T-helper 2 cell treated with Interferon-gamma antibody and Interleukin-4, amounts not matched to agents 100 ng/mL and 5 ng/mL, for 36 hours (primary cell): ENCODE results near the gene PITPNB. TPM values are rescaled to one million over a fixed set of nuclear protein-coding genes. Genes with fewer than 3 reads are reported as not detected.

ENCODE experiments used
- intact Hi-C: fragments of 100-400 bp; cut with micrococcal nuclease; formaldehyde crosslinking; loops from one replicate; pipeline ENCODE4 v1.15.1; 2023
- total RNA-seq: library from RNA; stranded (reverse); gene quantifications from 2 replicates; pipeline ENCODE4 v1.2.3, GENCODE V29; 2022

PITPNB gene
- total RNA-seq, 1 donor from 2014 or later = 103 TPM

DNA sequence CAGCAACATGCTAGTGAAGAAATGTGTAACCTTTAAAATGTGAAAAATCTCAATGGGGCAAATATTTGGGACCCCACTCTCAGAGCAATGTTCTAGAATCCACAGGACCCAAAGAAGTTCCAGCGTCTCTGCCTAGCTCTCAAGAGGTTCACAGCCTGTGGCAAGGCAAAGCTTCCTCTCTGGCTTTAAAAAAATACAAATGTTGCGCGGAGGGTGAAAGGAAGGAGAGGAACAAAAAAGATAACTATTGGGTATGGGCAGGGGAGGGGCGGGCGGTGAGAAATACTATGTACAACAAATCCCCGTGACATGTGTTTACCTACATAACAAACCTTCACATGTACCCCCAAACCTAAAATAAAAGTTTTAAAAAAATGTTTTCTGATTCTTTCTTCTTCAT lies 53.6 kb downstream of the PITPNB start:
- intact Hi-C loops = no loop called here

DNA sequence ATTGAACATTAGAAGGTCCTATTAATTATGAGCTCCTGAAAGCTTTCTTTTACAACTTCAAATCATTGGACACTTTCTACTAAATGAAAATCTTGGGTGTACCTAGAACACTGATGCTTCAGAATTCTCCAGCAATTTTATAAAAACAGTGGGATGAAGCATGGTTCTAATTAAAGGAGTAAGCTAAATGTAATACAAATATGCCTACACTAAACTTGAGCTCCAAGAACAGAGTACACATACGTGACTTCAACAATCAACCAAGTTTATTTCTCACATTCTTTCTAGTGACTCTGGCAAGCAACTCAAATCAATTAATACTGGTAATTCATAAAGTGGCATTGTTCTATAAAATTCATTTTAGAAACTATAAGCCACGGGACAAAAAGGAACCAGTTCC lies 55.5 kb downstream of the PITPNB start:
- intact Hi-C loops = no loop called here

DNA sequence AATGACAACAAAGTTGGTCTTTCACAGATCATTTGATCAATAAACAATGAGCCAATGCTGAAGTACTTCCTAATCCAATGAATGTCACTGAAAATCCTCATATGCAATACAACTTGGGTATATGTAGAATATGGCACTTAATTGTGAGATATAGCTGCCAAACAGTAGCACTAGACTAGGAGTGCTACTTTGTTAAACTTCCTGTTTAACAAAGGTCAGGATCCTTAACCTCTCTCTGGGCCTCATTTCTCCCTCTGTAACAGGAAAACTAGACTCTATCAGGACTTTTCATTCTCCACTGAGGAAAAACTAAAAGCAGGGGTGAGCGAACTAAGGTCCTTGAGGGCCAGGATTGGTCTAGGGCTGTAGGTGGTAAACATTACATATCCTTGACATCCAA lies 56.1 kb downstream of the PITPNB start:
- intact Hi-C loops = no loop called here

DNA sequence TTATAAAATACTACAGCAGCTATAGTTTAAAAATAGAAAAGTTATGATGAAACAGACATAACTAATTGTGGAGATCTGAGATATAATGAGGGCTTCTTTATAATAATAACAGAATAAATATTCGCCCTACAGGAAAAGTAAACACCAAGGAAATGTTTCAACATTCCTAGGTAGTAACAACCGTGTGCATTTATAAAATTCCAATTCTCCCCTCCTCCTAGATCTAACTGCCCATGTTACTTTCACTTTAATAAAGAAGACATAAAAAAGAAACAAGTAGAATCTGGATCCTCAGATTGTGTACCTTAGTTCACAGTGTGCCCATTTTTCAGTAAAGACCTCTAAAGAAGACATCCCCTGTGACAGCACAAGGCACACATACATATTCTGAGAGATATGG lies 59.7 kb downstream of the PITPNB start:
- intact Hi-C loops = no loop called here

DNA sequence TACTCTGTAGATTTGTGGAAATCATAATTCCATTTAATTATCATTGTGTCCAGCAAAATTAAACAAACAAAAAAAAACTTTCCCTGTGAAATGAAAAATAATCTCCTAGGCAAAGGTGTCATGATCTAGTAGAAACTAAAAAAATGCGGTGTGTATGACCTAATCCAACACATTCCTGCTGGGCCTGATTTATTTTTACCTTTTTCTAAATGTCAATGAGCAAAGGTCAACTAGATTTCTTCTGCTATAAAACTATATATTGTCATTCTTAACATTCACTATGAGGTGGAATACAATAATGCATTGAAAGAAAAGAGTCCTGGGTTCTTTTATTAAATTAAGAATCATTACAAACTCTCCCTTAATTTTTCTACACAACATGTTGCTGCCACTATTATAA lies 60.4 kb downstream of the PITPNB start:
- intact Hi-C loops = no loop called here

DNA sequence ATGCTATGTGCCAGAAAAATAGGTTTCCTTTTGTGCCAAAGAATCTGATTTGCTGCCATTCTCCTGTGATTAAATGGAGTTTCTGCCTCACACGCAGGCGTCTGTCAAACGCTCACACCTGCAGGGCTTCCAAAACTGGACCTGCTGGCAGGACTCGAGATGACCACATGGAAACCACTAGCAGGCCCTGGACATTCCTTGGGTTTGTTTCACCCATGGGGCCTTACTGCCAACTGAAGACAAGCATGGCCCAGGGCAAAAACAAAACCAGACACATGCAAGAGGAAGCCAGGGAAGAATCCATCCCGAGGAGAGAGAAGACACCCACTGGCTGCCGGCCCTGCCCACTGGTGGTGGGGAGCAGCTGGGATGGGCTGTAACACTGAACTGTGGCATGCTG lies 61.6 kb downstream of the PITPNB start:
- intact Hi-C loops = no loop called here

DNA sequence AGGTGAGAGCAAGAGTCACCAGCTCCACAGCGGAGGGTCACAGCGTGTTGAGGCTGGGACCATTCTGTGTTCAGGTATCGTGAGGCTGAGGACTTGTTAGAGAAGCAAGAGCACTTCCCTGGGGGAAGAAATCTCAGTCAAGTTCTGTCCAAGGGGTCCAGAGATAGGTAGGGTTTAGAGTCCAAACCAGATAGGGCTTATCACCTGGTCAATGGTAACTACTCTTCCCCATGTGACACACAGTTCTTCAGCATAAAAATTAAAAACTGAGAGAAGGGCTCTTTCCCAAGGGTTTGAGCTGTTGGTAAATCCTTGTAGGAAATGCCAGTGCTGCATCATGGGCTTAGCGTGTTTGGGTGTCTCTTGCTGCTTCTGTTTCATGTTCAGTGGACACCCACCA lies 62.7 kb downstream of the PITPNB start:
- intact Hi-C loops = no loop called here

DNA sequence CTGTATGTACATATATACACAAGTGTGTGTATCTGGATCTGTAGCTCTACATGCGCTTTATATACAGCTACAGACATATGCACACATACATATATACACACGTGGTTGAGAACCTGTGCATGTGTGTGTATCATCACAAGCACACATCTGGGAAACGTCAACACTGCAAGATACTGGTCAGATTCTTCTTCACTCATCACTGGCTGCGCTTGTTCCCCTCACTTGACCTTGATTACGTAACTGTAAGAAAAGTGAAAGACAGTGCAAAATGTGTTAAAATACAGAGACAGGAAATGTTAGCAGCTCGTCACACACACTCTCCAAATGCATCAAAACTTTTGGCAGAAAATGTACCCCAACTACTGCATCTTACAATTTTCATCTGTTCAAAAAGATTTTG lies 65.6 kb downstream of the PITPNB start:
- intact Hi-C loops = no loop called here

DNA sequence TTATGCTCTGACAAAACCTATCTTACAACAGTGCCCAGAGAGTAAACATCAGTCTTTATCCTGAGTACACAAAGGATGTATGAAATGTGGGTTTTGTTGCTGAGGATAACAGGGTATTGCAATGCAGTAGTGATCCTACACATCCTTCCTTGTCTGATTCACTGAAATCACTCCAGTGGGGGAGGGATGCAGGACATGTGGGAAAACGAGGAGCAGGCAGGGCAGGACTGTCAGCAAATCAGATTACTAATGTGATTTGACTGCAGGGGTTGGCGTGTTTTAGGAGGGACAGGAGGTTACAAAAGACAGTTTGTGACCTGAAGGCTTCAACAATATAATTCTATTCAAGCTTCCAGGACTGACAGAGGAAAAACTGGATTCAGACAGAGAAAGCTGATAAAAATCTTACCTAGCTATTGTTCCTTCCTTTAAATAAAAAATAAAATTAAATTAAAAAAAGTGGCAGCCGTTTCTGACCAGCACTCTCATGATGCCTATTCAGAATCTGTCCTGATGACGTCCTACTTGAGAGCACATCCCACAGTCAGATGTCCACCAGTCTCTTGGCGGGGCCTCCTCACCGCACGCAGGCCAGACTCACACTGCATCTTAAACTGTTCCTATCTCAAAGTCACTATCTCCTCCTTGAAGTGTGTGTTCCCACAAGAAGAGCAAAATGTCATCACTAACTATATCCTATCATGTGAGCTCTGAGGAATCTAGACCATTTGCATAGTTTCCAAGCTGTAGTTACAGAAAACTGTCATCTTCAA lies 66.9 kb downstream of the PITPNB start:
- intact Hi-C loops = no loop called here

DNA sequence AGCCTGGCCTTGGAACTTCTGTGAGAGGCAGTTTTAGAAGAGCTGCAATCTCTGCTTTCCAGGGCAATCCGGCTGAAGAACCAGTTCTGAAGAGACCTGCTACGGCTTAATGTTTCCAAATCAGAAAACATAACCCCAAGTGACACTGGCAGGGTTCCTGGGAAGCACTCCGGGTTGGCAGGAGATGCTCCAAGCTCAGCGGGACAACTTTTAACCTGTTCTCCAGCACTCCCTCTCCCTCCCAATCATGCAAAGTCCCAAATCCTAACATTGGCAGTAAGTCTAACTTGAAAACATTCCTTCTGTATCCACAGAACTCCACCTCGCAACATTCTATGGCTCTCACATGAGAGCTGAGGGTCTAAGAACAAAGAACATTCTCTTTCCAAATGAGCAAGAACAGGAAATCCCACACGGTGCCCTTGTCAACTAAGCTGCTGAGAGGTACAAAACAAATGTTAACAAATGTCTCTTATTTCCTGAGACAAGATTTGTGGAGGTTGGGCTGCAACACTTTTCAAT lies 69.0 kb downstream of the PITPNB start:
- intact Hi-C loops = no loop called here

DNA sequence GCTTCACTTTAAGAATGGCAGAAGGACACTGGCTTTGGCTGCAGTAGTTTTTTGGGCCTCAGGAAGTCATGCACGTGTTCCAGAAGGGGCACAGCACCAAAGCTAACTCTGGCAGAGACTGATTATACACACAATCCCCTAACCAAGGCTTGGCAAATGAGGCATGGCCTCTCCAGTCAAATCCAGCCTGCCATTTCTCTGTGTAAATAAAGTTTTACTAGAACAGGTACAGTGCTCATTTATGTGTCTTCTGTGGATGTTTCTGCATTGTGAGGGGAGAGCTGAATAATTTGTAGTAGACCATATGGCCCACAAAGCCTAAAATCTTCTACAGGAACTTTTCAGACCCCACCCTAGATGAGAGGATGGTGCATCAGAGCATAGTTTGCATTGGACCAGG lies 71.1 kb downstream of the PITPNB start:
- intact Hi-C loops = no loop called here

DNA sequence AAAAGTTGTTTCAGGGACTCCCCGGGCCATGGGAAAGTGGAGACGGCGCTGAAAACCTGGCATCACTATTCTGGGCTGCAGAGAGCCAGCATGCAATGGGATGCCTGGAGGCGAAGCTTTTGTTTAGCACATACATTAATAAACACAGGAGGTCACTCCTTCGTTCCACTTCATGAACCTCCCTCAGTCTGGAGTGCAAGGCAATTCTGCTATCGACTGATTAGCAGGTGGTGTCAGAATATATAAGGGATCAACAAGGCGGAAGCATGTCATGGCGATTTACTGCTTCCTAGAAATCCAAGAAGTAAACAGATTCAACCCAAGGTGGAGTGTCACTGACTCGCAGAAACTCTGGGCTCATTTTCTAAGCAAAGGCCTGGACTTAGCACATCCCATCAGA lies 72.1 kb downstream of the PITPNB start:
- intact Hi-C loops = no loop called here

DNA sequence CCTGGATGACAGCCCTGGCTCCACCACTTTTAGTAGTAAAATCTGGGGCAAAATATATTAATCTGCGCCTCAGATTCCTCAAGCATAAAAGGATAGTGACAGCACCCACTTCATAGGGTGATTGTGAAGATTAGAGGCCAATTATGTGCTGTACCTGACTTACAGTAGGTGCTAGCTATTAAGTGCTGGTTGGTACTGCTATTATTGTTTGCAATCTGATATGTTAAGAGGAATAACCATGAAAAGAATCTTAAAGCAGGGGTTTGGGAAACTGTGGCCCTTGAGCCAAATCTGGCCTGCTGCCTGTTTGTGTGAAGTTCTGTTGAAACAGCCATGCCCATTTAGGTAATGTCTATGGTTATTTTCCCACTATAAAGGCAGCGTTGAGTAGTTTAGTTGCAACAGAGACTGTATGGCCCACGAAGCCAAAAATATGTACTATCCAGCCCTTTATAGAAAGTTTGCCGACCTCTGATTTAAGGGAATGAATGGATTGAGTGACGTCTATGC lies 72.8 kb downstream of the PITPNB start:
- intact Hi-C loops = no loop called here

DNA sequence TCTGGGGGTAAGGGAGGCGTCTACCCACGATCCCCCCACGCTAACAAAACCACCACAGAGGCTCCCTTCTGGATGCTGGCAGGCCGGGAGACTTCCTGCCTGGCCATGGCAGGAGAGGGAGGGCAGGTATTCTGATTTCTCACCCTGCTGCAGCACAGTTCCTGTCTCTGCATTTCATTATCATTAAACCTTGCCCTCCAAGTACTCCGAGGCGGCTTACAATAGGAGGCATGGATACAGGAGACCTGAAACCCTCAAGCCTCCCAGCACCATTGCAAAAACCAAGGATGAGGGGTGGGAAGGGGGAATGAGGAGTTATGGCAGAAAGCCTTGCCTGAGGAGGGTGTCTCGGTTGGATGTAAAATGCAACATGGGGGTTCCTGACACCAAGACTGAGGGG lies 73.4 kb downstream of the PITPNB start:
- intact Hi-C loops = no loop called here

DNA sequence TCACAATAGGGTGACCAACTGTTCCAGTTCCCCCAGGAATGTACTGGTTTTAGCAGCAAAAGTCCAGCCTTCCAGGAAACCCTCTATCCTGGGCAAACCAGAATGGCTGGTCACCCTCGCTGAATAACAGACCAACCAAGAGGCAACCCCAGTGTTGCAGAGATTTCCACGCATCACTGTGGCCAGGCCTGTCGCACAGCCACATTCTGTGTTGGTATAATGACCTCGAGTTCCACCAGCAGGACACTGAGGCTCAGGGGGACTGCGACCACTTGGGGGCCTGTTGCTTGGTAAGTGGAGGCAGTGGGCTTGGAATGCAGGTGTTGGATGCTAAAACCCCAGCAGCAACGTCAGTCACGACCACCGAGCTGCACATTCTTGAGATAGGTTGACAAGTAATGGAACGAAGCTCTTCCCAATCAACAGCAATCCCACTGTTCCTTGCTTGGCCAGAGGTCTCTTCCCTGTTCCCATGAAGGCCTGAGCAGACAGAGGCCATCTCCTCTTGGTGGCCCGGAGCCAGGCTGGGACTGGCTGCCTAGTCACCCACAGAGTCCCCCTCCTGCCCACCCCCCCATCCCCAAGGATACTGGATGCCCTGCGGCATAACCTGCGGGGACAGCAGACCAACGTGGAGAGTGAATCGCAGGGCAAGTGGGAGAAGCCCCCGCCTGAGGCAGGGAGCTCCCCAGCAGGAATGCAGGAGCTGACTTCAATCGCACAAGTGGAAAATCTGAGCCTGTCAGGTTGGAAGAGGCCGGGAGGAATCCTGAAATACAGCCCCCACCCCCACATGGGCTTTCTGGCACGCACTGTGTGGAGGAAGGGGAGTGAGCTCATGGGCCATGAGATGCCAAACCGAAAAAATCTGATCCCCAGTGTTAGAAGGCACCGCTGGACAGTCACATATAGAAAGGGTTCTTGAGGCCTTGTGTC lies 74.1 kb downstream of the PITPNB start:
- intact Hi-C loops = no loop called here

DNA sequence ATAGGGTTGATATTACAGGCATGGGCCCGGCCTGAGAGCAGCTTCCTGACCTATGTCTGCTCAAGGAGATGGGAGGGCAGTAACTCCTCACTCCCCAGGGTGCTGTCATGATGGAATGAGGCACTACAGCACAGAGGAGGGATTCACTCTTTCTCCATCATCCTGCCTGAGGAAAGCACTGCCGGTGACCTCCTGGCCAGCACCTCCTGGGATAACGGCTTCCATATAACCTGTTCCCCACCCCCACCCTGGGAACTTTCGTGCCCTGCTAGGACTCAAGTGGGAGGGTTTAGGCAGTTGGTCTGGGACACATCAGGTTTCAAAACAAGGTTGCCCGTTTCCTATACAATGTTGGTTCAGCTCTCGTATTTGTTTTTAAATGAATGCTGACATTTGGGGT lies 74.8 kb downstream of the PITPNB start:
- intact Hi-C loops = no loop called here

DNA sequence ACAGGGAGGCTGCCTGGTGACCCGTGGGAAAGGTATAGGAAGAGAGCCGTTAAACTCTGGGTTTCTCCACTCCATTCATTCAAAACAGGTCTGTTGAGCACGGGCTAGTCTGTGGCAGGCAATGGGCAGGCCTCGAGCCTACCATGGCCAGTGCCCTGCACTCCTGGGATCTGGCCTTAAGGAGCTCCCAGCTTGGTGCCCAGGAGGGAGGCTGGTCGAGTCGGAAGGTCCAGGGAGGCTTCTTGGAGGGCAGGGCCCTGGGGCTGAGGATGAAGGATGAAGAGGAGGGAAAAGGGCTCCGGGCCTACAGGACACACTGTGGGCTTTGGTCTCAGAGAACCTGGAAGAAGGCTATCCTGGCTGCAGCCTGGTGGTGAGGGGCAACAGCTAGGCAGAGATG lies 75.6 kb downstream of the PITPNB start:
- intact Hi-C loops = no loop called here

DNA sequence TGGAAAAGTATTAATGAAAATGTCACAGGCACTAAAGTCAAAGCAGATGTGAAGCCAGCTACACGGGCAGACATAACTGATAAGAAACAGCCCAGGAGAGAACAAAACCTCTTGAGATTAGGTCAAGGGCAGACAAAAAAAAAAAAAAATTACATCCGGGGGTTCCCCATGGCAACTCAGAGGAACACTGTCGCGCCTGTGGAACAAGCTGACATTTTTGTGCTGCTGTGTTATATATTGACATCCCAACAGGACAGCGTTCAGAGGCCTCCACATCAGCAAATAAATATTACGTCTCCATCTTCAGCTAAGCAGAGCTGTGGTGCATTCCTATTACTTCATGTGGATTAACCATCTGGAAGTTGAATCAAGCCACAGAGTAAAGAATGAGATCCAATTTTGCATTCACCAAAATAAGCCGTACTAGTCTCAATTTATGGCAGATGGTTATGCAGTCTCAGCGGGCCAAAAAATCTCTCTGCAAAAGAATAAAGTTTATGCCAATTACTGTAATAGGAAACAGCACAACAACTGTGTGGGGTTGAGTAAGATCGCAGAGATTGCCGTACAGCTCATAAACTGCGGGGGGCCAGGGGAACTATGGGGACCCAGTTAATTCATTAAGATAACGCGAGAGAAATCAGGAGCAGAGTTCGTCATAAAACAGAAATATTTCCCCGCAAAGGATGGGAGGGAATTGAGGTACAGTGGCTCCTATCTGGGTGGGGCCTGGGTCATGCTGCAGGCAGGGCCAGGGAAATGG lies 76.2 kb downstream of the PITPNB start:
- intact Hi-C loops = no loop called here

DNA sequence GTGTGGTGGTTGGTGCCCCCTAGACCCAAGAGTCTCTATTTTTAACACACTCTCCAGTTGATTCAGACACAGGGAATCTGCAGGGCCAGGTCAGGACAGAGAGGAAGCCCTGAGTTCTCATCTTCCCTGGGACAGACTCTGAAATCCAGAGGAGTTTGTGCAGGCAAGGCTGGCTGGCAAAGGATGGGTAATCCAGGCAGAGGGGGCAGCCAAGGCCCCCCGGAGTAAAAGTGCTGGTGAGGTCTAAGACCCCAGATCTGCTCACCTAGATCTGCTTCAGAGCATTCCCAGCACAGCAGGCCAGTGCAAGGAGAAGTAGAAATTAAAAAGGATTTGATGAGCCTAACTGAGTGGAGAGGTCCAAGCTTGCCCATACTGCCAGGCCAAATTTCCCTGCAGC lies 76.9 kb downstream of the PITPNB start:
- intact Hi-C loops = no loop called here

DNA sequence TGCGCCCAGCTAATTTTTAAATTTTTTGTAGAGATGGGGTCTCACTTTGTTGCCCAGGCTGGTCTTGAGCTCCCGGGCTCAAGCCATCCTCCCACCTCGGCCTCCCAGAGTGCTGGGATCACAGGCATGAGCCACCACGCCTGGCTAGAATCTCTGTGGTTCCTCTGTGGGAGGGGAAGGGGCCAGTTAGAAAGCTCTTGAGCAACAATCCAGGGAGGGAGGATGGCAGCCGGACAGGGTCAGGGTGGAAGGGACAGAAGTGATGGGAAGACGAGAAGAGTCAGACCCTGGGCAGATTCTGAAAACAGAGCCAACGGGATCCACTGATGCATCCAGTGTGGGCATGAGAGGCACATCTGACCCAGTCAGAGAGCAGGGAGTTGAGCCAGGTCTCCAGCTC lies 78.6 kb downstream of the PITPNB start:
- intact Hi-C loops = no loop called here

DNA sequence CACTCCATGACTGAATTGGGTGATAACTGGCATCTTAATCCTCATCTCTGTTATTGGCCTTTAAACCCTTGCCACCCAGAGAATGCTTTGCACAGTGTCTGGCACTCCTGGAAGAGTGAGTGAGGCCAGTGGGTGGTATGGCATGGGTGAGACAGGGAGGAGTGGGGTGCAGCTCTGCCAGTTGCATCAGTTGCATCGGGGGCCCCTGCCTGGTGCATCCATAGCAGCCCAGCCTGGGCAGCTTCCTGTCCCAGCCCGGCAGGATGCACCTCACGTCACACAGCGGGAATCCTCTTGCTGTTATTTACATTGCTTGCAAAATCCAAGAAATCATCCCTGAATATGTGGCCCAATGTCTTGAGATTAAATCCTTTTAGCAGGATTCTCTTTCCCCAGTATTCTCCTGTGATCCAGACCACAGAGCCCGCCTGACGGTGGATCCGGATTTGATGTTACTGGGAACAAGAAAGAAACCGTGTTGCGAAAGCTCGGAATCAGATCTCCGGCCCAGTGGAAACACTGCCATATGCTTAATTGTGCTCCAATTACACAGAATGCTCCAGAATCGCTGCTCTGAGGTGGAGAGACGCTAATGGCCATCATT lies 79.9 kb downstream of the PITPNB start:
- intact Hi-C loops = no loop called here
